ENCODE data around the gene MRPL12.

Gene MRPL12

DNA sequence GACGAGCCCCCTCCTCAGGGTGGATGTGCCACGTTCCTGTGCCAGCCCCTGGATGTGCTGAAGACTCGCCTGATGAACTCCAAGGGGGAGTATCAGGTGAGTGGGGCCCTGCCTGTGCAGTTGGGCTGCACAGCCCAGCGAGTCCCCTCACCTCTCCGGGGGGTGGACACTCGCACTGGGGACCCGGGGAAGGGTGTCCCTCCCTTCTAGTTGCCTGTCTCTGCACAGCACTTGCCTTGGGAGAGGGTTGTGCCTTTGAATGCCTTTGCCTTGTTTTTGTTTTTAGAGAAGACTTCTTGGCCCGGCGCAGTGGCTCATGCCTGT, 14.6 kb downstream of the MRPL12 start:
- H3K36me3 Mint-ChIP-seq (ENCODE audit: insufficient read depth), result peaks cover 1% of the 10 kb centered on the region
- H3K27me3 Mint-ChIP-seq, result no peaks in the 10 kb centered on the region
- H3K4me1 Mint-ChIP-seq, result peaks cover 3% of the 10 kb centered on the region
- H3K27ac Mint-ChIP-seq (ENCODE audit: low read depth), result no peak overlapping the region
- no peaks in the 10 kb centered on the region for H3K9me3 Mint-ChIP-seq
- DNase-seq (ENCODE audit: low spot score in 2 of 2) (no peak), ATAC-seq (replicated peaks; ENCODE audit: extremely low read depth, poor library complexity, severe bottlenecking) (no peak)
- H3K4me3 Mint-ChIP-seq, result no peak overlapping the region

DNA sequence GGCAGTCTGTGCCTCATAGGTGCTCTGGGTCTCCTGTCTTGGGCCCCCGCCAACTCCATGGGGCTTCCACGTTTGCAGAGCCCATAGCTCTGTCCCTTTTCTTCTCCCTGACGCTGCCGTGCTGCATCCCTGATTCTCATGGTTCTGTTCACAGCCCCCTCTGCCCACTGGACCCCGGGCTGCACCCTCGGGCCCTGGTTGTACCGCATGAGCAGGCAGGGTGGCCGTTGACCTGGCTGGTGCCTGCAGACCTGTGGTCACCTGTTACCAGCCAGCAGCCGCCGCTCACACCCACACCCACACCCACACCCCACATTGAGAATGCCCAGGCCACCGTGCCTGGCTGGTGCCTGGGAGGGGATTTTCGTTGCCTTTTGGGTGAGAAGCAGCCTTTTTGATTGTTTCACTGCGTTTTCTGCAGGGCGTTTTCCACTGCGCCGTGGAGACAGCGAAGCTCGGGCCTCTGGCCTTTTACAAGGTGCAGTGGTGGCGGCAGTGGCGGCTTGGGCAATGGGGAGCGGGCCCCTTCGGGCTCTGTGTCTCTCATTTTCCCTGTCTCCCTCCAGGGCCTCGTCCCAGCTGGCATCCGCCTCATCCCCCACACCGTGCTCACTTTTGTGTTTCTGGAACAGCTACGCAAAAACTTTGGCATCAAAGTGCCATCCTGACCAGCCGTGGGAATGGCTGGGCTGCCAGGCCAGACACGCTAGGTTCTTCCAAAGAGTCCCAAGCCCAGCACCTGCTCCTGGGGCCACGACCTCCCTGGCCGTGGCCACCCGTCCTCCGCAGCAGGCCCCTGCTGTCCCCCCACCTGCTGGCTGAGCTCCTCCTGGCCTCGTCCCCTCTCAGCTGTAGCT, 16.5 kb downstream of the MRPL12 start:
- no peaks in the 10 kb centered on the region for H3K9me3 Mint-ChIP-seq
- H3K4me1 Mint-ChIP-seq, result no peaks in the 10 kb centered on the region
- no peak overlapping the region for H3K4me3 Mint-ChIP-seq
- no peak for ATAC-seq (replicated peaks; ENCODE audit: extremely low read depth, poor library complexity, severe bottlenecking)
- no peak overlapping the region for H3K27ac Mint-ChIP-seq (ENCODE audit: low read depth)
- H3K27me3 Mint-ChIP-seq, result peaks cover 9% of the 10 kb centered on the region
- DNase-seq (ENCODE audit: low spot score in 2 of 2), result no peak
- no peaks in the 10 kb centered on the region for H3K36me3 Mint-ChIP-seq (ENCODE audit: insufficient read depth)

DNA sequence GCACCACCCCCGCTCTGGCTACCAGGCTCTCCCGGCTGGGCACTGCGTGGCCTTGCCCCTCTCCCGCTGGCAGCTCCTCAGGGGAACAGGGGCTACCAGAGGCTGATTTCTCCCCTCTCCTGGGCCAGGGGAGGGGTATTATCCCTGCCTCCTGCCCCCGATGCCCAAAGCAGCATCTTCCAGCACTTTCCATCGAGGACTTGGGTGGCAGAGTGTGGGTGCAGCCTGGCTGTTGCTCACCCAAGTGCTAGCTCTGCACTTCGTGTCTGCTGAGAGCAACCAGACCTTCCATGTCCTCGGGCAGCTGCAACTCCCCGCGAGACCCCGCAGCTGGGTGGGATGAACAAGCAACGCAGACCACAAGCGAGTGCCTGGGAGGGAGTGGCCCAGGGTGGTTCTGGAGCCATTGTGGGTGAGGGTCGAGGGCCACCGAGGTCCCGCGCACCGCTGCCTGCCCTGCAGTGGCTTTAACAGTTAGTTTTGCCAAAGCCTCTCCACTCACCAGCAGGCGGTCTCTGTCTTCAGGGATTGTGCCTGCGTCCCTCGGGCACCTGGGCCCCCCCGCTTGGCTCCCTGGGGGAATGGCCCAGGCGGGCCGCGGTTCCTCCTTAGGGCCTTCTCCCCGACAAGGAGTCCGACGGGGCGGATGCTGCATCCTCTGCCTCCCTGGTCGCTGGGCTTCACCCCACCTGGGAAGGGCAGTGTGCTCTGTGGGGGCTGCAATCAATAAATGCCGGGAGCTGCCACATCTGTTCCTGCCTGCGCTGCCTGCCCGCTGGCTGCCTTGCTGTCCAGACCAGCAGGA, 17.3 kb downstream of the MRPL12 start:
- Mint-ChIP-seq H3K4me1 (no peaks in the 10 kb centered on the region), H3K4me3 (no peak overlapping the region), H3K27ac (ENCODE audit: low read depth) (no peak overlapping the region), H3K9me3 (no peaks in the 10 kb centered on the region), H3K36me3 (ENCODE audit: insufficient read depth) (no peaks in the 10 kb centered on the region), H3K27me3 (peaks cover 9% of the 10 kb centered on the region)
- DNase-seq (ENCODE audit: low spot score in 2 of 2) (no peak), ATAC-seq (replicated peaks; ENCODE audit: extremely low read depth, poor library complexity, severe bottlenecking) (no peak)

DNA sequence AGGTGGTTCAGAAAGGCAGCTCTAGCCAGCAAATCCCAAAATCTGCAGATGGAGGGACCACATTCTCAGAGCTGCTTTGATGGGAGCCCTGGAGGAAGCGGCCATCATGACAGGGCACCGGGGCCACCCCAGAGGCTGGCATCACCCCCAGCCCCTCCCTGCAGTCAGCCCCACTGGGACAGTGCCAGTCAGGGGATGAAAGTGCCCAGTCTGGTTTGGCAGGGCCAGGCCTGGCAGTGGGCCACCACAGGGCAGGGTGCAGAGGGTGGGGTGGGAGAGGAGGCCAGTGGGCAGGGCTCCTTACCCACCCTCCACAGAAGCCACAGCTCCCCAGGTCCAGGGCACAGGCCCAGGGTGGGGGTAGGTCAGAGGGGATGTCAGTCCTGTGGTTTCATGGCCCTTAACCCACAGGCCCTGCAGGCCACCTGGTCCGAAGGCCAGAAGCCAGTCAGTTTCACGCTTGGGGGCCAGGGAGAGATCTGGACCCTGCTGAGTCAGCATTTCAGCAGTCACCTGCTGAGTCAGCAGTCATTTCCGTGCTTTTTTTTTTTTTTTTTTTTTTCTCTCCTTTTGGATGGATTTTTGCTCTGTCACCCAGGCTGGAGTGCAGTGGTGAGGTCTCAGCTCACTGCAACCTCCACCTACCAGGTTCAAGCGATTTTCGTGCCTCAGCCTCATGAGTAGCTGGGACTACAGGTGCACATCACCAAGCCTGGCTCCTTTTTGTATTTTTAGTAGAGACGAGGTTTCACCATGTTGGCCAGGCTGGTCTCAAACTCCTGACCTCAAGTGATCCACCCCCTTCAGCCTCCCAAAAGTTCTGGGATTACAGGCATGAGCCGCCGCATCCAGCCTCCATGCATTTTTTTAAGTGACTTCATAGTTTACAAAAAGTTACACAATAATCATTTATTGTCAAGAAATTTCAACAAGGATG, 19.3 kb downstream of the MRPL12 start:
- no peaks in the 10 kb centered on the region for H3K9me3 Mint-ChIP-seq
- no peak overlapping the region for H3K27ac Mint-ChIP-seq (ENCODE audit: low read depth)
- no peak overlapping the region for H3K4me3 Mint-ChIP-seq
- H3K36me3 Mint-ChIP-seq (ENCODE audit: insufficient read depth), result no peaks in the 10 kb centered on the region
- H3K27me3 Mint-ChIP-seq, result peaks cover 19% of the 10 kb centered on the region
- no peak for DNase-seq (ENCODE audit: low spot score in 2 of 2)
- ATAC-seq (replicated peaks; ENCODE audit: extremely low read depth, poor library complexity, severe bottlenecking), result no peak
- no peaks in the 10 kb centered on the region for H3K4me1 Mint-ChIP-seq

DNA sequence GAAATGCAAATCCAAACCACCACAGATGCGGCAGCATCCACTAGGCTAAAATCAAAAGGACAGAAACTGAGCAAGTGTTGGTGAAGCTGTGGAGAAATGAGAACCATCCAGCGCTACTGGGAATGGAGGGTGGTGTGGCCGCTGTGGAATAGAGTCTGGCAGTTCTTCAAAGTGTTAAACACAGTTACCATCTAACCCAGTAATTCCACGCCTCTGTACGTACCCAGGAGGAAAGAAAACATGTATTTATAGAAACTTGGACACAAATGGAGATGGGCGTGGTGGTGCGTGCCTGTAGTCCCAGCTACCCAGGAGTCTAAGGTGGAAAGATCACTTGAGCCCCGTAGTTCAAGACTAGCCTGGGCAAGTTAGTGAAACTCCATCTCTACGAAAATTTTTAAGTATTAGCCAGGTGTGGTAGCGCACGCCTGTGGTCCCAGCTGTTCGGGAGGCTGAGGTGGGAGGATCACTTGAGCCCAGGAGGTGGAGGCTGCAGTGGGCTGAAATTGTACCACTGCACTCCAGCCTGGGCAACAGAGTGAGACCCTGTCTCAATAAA, 20.6 kb downstream of the MRPL12 start:
- no peak for ATAC-seq (replicated peaks; ENCODE audit: extremely low read depth, poor library complexity, severe bottlenecking)
- no peak overlapping the region for H3K27ac Mint-ChIP-seq (ENCODE audit: low read depth)
- no peak for DNase-seq (ENCODE audit: low spot score in 2 of 2)
- peaks cover 19% of the 10 kb centered on the region for H3K27me3 Mint-ChIP-seq
- no peak overlapping the region for H3K4me3 Mint-ChIP-seq
- H3K9me3 Mint-ChIP-seq, result no peaks in the 10 kb centered on the region
- H3K4me1 Mint-ChIP-seq, result no peaks in the 10 kb centered on the region
- no peaks in the 10 kb centered on the region for H3K36me3 Mint-ChIP-seq (ENCODE audit: insufficient read depth)

DNA sequence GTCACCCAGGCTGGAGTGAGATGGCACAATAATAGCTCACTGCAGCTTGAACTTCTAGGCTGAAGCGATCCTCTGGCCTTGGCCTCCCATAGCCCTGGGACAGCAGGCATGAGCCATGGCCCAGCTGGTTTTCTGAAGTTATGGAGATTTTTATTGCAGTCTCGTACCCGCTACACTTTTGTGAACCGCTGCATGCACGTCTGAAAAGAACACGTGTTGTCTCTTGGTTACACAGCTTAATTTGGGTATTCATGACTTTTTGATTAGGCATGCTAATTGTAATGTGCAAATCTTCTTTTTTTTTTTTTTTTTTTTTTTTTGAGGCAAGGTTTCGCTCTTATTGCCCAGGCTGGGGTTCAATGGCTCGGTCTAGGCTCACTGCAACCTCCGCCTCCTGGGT, 22.3 kb downstream of the MRPL12 start:
- ATAC-seq (replicated peaks; ENCODE audit: extremely low read depth, poor library complexity, severe bottlenecking), result no peak
- Mint-ChIP-seq H3K36me3 (ENCODE audit: insufficient read depth) (no peaks in the 10 kb centered on the region), H3K27me3 (peaks cover 25% of the 10 kb centered on the region)

DNA sequence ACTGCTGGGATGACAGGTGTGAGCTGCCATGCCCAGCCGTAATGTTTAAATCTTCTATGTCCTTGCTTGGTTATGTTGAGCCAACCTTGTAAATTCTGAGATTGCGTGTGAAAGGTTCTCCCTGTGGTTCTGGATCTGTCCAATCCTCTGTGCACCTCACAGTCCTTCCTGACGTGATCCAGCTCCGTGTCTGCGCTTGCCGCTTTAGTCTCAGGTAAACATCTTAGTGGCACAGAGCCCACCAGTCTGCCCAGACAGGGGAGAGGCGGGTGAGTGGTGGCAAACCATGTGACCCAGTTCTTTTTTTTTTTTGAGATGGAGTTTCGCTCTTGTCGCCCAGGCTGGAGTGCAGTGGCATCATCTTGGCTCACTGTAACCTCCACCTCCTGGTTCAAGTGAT, 22.8 kb downstream of the MRPL12 start:
- Mint-ChIP-seq H3K4me3 (no peak overlapping the region), H3K27ac (ENCODE audit: low read depth) (no peak overlapping the region), H3K36me3 (ENCODE audit: insufficient read depth) (no peaks in the 10 kb centered on the region)

More for the DNA sequence above, 22.3 kb downstream of the MRPL12 start:
- H3K4me3 Mint-ChIP-seq, result no peak overlapping the region
- H3K4me1 Mint-ChIP-seq, result no peaks in the 10 kb centered on the region
- H3K27ac Mint-ChIP-seq (ENCODE audit: low read depth), result no peak overlapping the region
- no peak for DNase-seq (ENCODE audit: low spot score in 2 of 2)
- H3K9me3 Mint-ChIP-seq, result no peaks in the 10 kb centered on the region

DNA sequence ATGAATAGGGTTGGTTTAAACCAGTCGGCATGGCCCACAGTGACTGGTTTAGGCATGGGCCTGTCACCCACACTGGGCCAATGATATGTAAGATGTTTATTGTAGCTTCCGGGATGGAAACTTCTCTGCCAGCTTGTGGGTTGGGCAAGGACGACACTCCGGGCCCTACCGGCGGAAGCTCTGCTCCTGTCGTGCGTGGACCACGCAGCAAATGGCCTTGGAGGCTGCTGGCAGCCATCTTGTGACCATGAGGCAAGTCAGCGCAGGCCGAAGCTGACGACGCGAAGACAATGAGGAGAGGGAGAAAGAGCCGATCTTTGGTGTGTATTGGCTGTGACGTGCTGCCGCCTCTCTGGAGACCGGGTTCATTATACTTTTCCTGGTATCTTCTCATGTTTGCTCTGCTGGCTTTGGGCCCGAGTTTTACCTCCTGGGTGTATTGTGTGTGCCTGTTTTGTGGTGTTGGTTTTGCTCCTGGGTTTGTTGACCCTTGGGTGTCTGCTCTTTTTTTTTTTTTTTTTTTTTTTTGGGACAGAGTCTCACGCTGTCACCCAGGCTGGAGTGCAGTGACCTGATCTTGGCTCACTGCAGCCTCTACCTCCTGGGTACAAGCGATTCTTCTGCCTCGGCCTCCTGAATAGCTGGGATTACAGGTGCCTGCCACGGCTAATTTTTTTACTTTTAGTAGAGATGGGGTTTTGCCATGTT, 24.3 kb downstream of the MRPL12 start:
- Mint-ChIP-seq H3K4me1 (no peaks in the 10 kb centered on the region), H3K27ac (ENCODE audit: low read depth) (no peak overlapping the region), H3K9me3 (no peaks in the 10 kb centered on the region), H3K27me3 (peaks cover 44% of the 10 kb centered on the region), H3K36me3 (ENCODE audit: insufficient read depth) (no peaks in the 10 kb centered on the region), H3K4me3 (no peak overlapping the region)
- DNase-seq (ENCODE audit: low spot score in 2 of 2), result no peak
- ATAC-seq (replicated peaks; ENCODE audit: extremely low read depth, poor library complexity, severe bottlenecking), result no peak

More for the DNA sequence above, 22.8 kb downstream of the MRPL12 start:
- H3K9me3 Mint-ChIP-seq, result no peaks in the 10 kb centered on the region
- no peaks in the 10 kb centered on the region for H3K4me1 Mint-ChIP-seq
- ATAC-seq (replicated peaks; ENCODE audit: extremely low read depth, poor library complexity, severe bottlenecking) (no peak), DNase-seq (ENCODE audit: low spot score in 2 of 2) (no peak)
- H3K27me3 Mint-ChIP-seq, result peaks cover 31% of the 10 kb centered on the region

DNA sequence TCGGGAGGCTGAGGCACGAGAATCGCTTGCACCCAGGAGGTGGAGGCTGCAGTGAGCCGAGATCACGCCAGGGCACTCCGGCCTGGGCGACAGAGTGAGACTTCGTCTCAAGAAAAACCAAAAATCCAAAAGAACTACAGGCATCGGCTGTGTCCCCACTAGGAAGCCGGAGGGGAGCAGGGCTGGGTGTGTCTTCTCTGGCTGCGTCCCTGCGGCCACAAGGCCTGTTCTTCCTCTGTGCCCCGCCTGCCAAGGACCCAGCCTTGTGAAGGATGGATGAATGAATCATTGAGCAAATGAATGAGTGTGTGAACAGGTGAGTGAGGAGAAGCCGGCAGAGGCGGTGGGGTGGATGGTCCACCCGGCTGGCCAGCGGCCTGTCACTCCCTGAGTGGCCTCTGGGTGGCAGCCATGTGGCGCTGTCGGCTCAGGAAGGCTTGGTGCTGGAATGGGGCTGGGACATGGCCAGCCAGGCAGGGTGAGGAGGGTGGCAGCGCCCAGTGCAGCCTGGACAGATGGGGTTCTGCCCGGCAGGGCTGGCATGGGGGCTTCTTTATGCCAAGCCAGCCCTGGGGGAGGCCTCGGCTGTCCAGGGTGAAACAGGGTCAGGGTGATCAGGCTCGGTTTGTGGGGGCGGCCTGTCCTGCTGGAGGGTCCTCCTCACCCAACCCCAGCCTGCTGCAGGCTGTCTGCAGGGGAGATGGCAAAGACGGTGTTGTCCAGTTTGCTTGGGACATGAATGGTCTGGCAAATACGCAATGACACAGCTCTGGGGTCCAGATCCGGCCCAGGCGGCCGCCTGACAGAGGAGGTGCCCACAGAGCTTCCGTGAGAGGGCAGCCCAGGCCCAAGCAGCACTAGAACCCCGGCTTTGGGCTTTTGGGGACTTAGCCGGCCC, 30.6 kb downstream of the MRPL12 start:
- peak in 1 of 2 donors; percentile 42 for DNase-seq (ENCODE audit: low spot score in 2 of 2)

DNA sequence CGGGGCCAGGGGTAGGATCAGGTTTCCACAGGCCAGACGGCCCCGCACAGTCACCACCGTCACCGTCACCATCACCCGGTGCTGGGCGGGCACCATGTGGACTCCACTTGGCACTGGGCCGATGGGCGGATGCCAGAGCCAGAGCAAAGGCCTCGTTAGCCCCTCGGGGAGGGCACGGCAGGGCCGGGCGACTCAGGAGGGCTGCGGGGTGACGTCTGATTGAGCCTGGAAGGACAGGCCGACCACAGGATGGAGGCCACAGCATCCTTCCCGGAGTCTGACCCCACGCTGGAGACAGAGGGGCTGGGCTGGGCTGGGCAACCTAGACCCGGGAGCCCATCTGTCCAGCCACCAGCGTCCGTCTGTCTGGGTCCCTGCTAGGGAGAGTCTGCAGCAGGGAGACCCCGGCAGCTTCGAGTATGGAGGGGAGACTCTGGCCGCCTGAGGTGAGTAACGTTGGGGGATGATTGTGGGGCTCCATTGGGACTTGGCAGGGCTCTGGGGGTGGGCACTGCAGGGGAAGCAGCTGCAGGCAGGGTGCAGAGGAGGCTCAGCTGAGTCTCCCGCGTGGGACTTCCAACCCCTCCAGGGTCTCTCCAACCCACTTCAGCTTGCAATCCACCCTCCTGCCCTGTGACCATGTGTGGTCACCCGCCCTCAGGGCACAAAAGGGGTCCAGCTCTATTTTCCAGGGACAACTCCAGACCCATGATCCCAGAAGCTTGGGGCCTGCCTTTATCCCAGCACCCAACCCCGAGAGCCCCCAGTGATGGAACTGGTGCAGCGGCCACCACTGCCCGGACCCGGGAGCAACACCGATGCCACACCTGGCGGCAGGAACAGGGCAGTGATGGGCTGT, 31.5 kb downstream of the MRPL12 start:
- Mint-ChIP-seq H3K9me3 (no peaks in the 10 kb centered on the region), H3K27ac (ENCODE audit: low read depth) (no peak overlapping the region), H3K4me1 (peaks cover 12% of the 10 kb centered on the region), H3K4me3 (no peak overlapping the region), H3K27me3 (peaks cover 51% of the 10 kb centered on the region), H3K36me3 (ENCODE audit: insufficient read depth) (no peaks in the 10 kb centered on the region)
- ATAC-seq (replicated peaks; ENCODE audit: extremely low read depth, poor library complexity, severe bottlenecking) (no peak), DNase-seq (ENCODE audit: low spot score in 2 of 2) (no peak)

More for the DNA sequence above, 30.6 kb downstream of the MRPL12 start:
- Mint-ChIP-seq H3K4me3 (no peak overlapping the region), H3K36me3 (ENCODE audit: insufficient read depth) (no peaks in the 10 kb centered on the region), H3K9me3 (no peaks in the 10 kb centered on the region), H3K27ac (ENCODE audit: low read depth) (no peak overlapping the region), H3K4me1 (peaks cover 12% of the 10 kb centered on the region), H3K27me3 (peaks cover 51% of the 10 kb centered on the region)
- ATAC-seq (replicated peaks; ENCODE audit: extremely low read depth, poor library complexity, severe bottlenecking), result no peak
